CD4-positive, alpha-beta T cell (primary cell): ENCODE results near the gene ADRB2. TPM values are rescaled to one million over a fixed set of nuclear protein-coding genes. Genes with fewer than 3 reads are reported as not detected.

Experiments used
- ATAC-seq: fragments of 200-7000 bp; cut with Tn5 transposase; one replicate; pipeline ENCODE4 v1.10.0; 2022; ENCODE audit warnings: mild to moderate bottlenecking; ENCODE audit not compliant: poor library complexity
- CTCF ChIA-PET: fragments of 350-600 bp; sonication (Branson Sonifier 250); formaldehyde crosslinking; loops from one replicate; lab custom pipeline; 2021; ENCODE audit warnings: antibody characterized with exemption, inconsistent platforms; lab: Charles Lee
- POLR2A ChIA-PET: fragments of 350-600 bp; sonication (Branson Sonifier 250); formaldehyde crosslinking; loops from one replicate; lab custom pipeline; 2021; ENCODE audit warnings: antibody characterized with exemption, inconsistent platforms; lab: Charles Lee
- DNase-seq, 14 experiments: peaks; one replicate each; pipeline ENCODE4 v3.0.0-alpha.2; 2013 to 2020; ENCODE audit warnings: mixed read lengths in 2 of 14
- H3K27ac ChIP-seq, 2 donors: one replicate each; pipeline versions ENCODE4 v1.5.1 to v1.7.0; 2013; ENCODE audit warnings: low read length in 2 of 2, low read depth in 1 of 2, mild to moderate bottlenecking in 1 of 2
- H3K27me3 ChIP-seq, 2 experiments: 1 replicate in 1 of 2; 2 replicates in 1 of 2; pipeline versions ENCODE4 v1.6.1 to v1.7.0; 2013; ENCODE audit warnings: low read length in 2 of 2, control low read depth in 1 of 2, mild to moderate bottlenecking in 1 of 2, moderate library complexity in 1 of 2; ENCODE audit not compliant: insufficient read depth in 2 of 2, control insufficient read depth in 1 of 2
- H3K36me3 ChIP-seq: one replicate; pipeline ENCODE4 v1.6.1; 2013; ENCODE audit warnings: low read length, control low read depth; ENCODE audit not compliant: insufficient read depth
- H3K4me1 ChIP-seq: one replicate; pipeline ENCODE4 v1.6.1; 2013; ENCODE audit warnings: low read length, control low read depth; ENCODE audit not compliant: insufficient read depth
- H3K4me3 ChIP-seq: one replicate; pipeline ENCODE4 v1.5.1; 2013; ENCODE audit warnings: mild to moderate bottlenecking, low read length, moderate library complexity
- H3K9me3 ChIP-seq, 2 experiments: 1 replicate in 1 of 2; 2 replicates in 1 of 2; pipeline versions ENCODE4 v1.6.1 to v1.7.0; 2013; ENCODE audit warnings: low read length in 2 of 2, mild to moderate bottlenecking in 2 of 2, control low read depth in 1 of 2, moderate library complexity in 1 of 2; ENCODE audit not compliant: control insufficient read depth in 1 of 2, insufficient read depth in 1 of 2
- H3K27ac Mint-ChIP-seq: one replicate; pipeline ENCODE4 v1.8.0; 2020; ENCODE audit warnings: mixed read lengths
- H3K27me3 Mint-ChIP-seq: one replicate; pipeline ENCODE4 v1.8.0; 2021; ENCODE audit warnings: mixed read lengths
- H3K36me3 Mint-ChIP-seq: one replicate; pipeline ENCODE4 v1.8.0; 2021; ENCODE audit warnings: low read depth, mixed read lengths
- H3K4me1 Mint-ChIP-seq: one replicate; pipeline ENCODE4 v1.8.0; 2021; ENCODE audit warnings: low read depth, mixed read lengths
- H3K4me3 Mint-ChIP-seq: one replicate; pipeline ENCODE4 v1.8.0; 2020; ENCODE audit warnings: mild to moderate bottlenecking, mixed read lengths
- H3K9me3 Mint-ChIP-seq: one replicate; pipeline ENCODE4 v1.8.0; 2020; ENCODE audit warnings: mixed read lengths
- CTCF ChIP-seq: fragments of 200-600 bp; IDR thresholded peaks from one replicate; pipeline ENCODE4 v1.8.0; 2022; ENCODE audit warnings: antibody characterized with exemption, mild to moderate bottlenecking
- intact Hi-C, 2 experiments: fragments of 100-400 bp; cut with DNase I in 1 of 2; cut with micrococcal nuclease in 1 of 2; formaldehyde crosslinking; loops; one replicate each; pipeline versions ENCODE4 v1.15.1 to v1.9.0; 2023 to 2025; cut with DNase I, micrococcal nuclease
- polyA plus RNA-seq, 2 donors: library from polyadenylated mRNA; unstranded; fragments of 120-200 nt; gene quantifications; one replicate each; pipeline ENCODE4 v1.2.1, GENCODE V29; 2013
- total RNA-seq, 174 experiments: library from RNA in 2 of 174; stranded (reverse) in 2 of 174; gene quantifications; one replicate each; pipeline ENCODE4 v1.2.3 and lab custom pipeline; 2021 to 2026

Gene ADRB2
- total RNA-seq: 1 to 10 TPM; 1.2 to 1.6 TPM
- 5.6 TPM for polyA plus RNA-seq (2013, experiment 1 of 2)
- 8.7 TPM for polyA plus RNA-seq (2013, experiment 2 of 2)
- 0 to 41.3 (median 2.8) reads per million in 172 experiments for total RNA-seq (lab: John Stamatoyannopoulos, UW)

DNA sequence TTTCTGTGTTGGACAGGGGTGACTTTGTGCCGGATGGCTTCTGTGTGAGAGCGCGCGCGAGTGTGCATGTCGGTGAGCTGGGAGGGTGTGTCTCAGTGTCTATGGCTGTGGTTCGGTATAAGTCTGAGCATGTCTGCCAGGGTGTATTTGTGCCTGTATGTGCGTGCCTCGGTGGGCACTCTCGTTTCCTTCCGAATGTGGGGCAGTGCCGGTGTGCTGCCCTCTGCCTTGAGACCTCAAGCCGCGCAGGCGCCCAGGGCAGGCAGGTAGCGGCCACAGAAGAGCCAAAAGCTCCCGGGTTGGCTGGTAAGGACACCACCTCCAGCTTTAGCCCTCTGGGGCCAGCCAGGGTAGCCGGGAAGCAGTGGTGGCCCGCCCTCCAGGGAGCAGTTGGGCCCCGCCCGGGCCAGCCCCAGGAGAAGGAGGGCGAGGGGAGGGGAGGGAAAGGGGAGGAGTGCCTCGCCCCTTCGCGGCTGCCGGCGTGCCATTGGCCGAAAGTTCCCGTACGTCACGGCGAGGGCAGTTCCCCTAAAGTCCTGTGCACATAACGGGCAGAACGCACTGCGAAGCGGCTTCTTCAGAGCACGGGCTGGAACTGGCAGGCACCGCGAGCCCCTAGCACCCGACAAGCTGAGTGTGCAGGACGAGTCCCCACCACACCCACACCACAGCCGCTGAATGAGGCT, at the start of gene ADRB2:
Gene ADRB2 (plus strand): TSS at position 559 of the 686 bp plus-strand sequence. CDS start 221 bp downstream, outside the sequence.
- ChIA-PET POLR2A (interaction anchor here (0.8 to 1.3 kb wide), 7 partner anchors 14 to 131 kb away, joined by 3 to 4 read pairs (median 4); no protein-coding TSS in a partner anchor), CTCF (no interaction called here)
- peak; percentile 70 to 96 (median 82) for DNase-seq
- Histone ChIP-seq H3K9me3 (no peaks in the 10 kb centered on the region), H3K4me1 (peaks cover 22% of the 10 kb centered on the region), H3K27ac (peak within 1 kb of the TSS; percentile 53 to 68), H3K4me3 (peak within 1 kb of the TSS; percentile 88), H3K36me3 (no peaks in the 10 kb centered on the region), H3K27me3 (no peaks in the 10 kb centered on the region)
- no peaks in the 10 kb centered on the region for H3K36me3 Mint-ChIP-seq
- H3K27me3 Mint-ChIP-seq: peaks cover 13% of the 10 kb centered on the region
- peak within 1 kb of the TSS; percentile 32 for H3K27ac Mint-ChIP-seq
- H3K4me1 Mint-ChIP-seq: peaks cover 30% of the 10 kb centered on the region
- no peaks in the 10 kb centered on the region for H3K9me3 Mint-ChIP-seq
- intact Hi-C loops: loop anchor here (5.0 to 10.0 kb wide), 5 partner anchors 94 to 729 kb away; partner anchors contain the start of genes CSNK1A1 (in 1 of the 2) and FBXO38 (in 1 of the 2)
- no peak for TF ChIP-seq CTCF
- peak within 1 kb of the TSS; percentile 84 for H3K4me3 Mint-ChIP-seq
- ATAC-seq: peak; percentile 86

DNA sequence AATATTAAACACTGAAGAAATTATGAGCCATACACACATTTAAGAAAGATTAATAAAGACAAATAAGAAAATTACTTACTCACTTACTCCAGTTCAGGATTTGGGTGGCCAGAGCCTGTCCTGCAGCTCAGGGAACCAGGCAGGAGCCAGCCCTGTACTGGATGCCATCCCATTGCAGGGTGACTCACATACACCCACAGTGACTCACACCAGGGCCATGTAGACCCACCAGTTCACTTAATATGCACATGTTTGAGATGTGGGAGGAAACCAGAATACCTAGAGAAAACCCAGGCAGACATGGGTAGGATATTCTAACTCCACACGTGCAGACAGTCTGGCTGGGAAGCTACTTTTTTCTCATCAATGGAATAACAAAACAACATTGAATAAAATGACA, 49.6 kb upstream of the ADRB2 start:
- intact Hi-C loops: no loop called here
- no peak for TF ChIP-seq CTCF
- H3K9me3 Mint-ChIP-seq: no peaks in the 10 kb centered on the region
- no peaks in the 10 kb centered on the region for H3K4me1 Mint-ChIP-seq
- Histone ChIP-seq H3K27ac (no peak overlapping the region), H3K4me3 (no peak overlapping the region), H3K27me3 (peaks cover 0 to 3% of the 10 kb centered on the region in 2 experiments), H3K4me1 (no peaks in the 10 kb centered on the region), H3K9me3 (no peaks in the 10 kb centered on the region), H3K36me3 (no peaks in the 10 kb centered on the region)
- CTCF ChIA-PET: no interaction called here
- peak in 2 of 14 experiments; percentile 24 to 42 for DNase-seq
- H3K27me3 Mint-ChIP-seq: peaks cover 25% of the 10 kb centered on the region
- H3K4me3 Mint-ChIP-seq: no peak overlapping the region
- no peak for ATAC-seq
- POLR2A ChIA-PET: interaction anchor here (1.2 kb wide), 1 partner anchor 10 kb away, joined by 3 read pairs; no protein-coding TSS in a partner anchor
- no peak overlapping the region for H3K27ac Mint-ChIP-seq
- H3K36me3 Mint-ChIP-seq: no peaks in the 10 kb centered on the region

GRCh38 chr5:148778882-148779281, 47.5 kb upstream of the ADRB2 start:
- CTCF ChIA-PET: no interaction called here
- no peaks in the 10 kb centered on the region for H3K9me3 ChIP-seq
- intact Hi-C loops: no loop called here

More at GRCh38 chr5:148778882-148779281, 47.5 kb upstream of the ADRB2 start:
- Histone ChIP-seq H3K4me1 (no peaks in the 10 kb centered on the region), H3K36me3 (no peaks in the 10 kb centered on the region), H3K27ac (no peak overlapping the region), H3K4me3 (no peak overlapping the region), H3K27me3 (no peaks in the 10 kb centered on the region)
- no peaks in the 10 kb centered on the region for H3K9me3 Mint-ChIP-seq
- peaks cover 14% of the 10 kb centered on the region for H3K27me3 Mint-ChIP-seq
- H3K4me1 Mint-ChIP-seq: no peaks in the 10 kb centered on the region
- no peak overlapping the region for H3K27ac Mint-ChIP-seq
- POLR2A ChIA-PET: no interaction called here
- DNase-seq: no peak
- no peak overlapping the region for H3K4me3 Mint-ChIP-seq
- no peaks in the 10 kb centered on the region for H3K36me3 Mint-ChIP-seq
- no peak for ATAC-seq
- no peak for TF ChIP-seq CTCF
